SK-N-SH (cell line): ENCODE measurements around the gene GALR2. TPM values are rescaled to one million over a fixed set of nuclear protein-coding genes. Genes with fewer than 3 reads are reported as not detected.

Experiments used
- CTCF ChIA-PET: fragments of 300-600, 350-600 bp; formaldehyde crosslinking; extraction: SDS; loops from one replicate; lab custom pipeline; 2021; lab: Yijun Ruan, JAX
- POLR2A ChIA-PET: fragments of 350-600 bp; sonication (Branson Sonifier 250); formaldehyde crosslinking; extraction: SDS; loops from one replicate; lab custom pipeline; 2020; ENCODE audit warnings: antibody characterized with exemption, inconsistent platforms; lab: Yijun Ruan, JAX
- DNase-seq: peaks from one replicate; pipeline ENCODE4 v3.0.0; 2012
- H2AFZ ChIP-seq: fragments of 200-600 bp; sonication (generic); 2 replicates; pipeline ENCODE4 v1.8.1; 2016; ENCODE audit warnings: antibody characterized with exemption, mild to moderate bottlenecking, low read depth
- H3F3A ChIP-seq: fragments of 200-600 bp; sonication (generic); replicated peaks from 2 replicates; pipeline ENCODE3; 2016; ENCODE audit warnings: antibody characterized with exemption, mild to moderate bottlenecking; ENCODE audit not compliant: insufficient read depth
- H3K27ac ChIP-seq, 2 experiments: fragments of 200-500 bp in 1 of 2; fragments of 200-600 bp in 1 of 2; sonication (Bioruptor generic) in 1 of 2; sonication (generic), shearing (Covaris generic) in 1 of 2; 2 replicates each; pipeline versions ENCODE4 v1.5.1 to v1.6.1; 2014 to 2016; ENCODE audit warnings: low read depth in 2 of 2, inconsistent platforms in 1 of 2, low read length in 1 of 2, mild to moderate bottlenecking in 1 of 2, mixed read lengths in 1 of 2
- H3K27me3 ChIP-seq: fragments of 200-600 bp; sonication (generic), shearing (Covaris generic); 2 replicates; pipeline ENCODE4 v1.6.1; 2016; ENCODE audit warnings: mixed run types; ENCODE audit not compliant: insufficient read depth
- H3K36me3 ChIP-seq, 2 experiments: fragments of 200-500 bp in 1 of 2; fragments of 200-600 bp in 1 of 2; sonication (Bioruptor generic) in 1 of 2; sonication (generic) in 1 of 2; replicated peaks in 1 of 2; 2 replicates each; pipeline versions ENCODE3 to v1.5.1; 2014 to 2016; ENCODE audit warnings: low read length in 1 of 2, mild to moderate bottlenecking in 1 of 2; ENCODE audit not compliant: insufficient read depth in 2 of 2, control insufficient read depth in 1 of 2
- H3K4me1 ChIP-seq, 2 experiments: fragments of 200-500 bp in 1 of 2; fragments of 200-600 bp in 1 of 2; sonication (Bioruptor generic) in 1 of 2; sonication (generic), shearing (Covaris generic) in 1 of 2; 2 replicates each; pipeline versions ENCODE4 v1.5.1 to v1.6.1; 2014 to 2016; ENCODE audit warnings: low read depth in 1 of 2, low read length in 1 of 2, mixed run types in 1 of 2; ENCODE audit not compliant: insufficient read depth in 2 of 2, control insufficient read depth in 1 of 2
- H3K4me2 ChIP-seq: fragments of 200-600 bp; sonication (generic), shearing (Covaris generic); 2 replicates; pipeline ENCODE4 v1.6.1; 2017; ENCODE audit warnings: mixed run types
- H3K4me3 ChIP-seq, 2 experiments: fragments of 200-500 bp in 1 of 2; fragments of 200-600 bp in 1 of 2; sonication (Bioruptor generic) in 1 of 2; sonication (generic), shearing (Covaris generic) in 1 of 2; 2 replicates each; pipeline versions ENCODE4 v1.5.1 to v1.8.1; 2014 to 2016; ENCODE audit warnings: low read depth in 2 of 2, inconsistent platforms in 1 of 2, low read length in 1 of 2, mild to moderate bottlenecking in 1 of 2, mixed read lengths in 1 of 2, moderate library complexity in 1 of 2
- H3K79me2 ChIP-seq: fragments of 200-600 bp; sonication (generic); 2 replicates; pipeline ENCODE4 v1.8.1; 2017; ENCODE audit warnings: mild to moderate bottlenecking; ENCODE audit not compliant: insufficient read depth
- H3K9ac ChIP-seq: fragments of 200-600 bp; sonication (generic); 2 replicates; pipeline ENCODE4 v1.6.1; 2017; ENCODE audit warnings: mixed run types
- H3K9me2 ChIP-seq: fragments of 200-600 bp; sonication (generic); 2 replicates; pipeline ENCODE4 v1.6.1; 2017; ENCODE audit warnings: mixed run types
- H3K9me3 ChIP-seq: fragments of 200-600 bp; sonication (generic); 2 replicates; pipeline ENCODE4 v1.6.1; 2017; ENCODE audit warnings: mixed run types, mild to moderate bottlenecking, moderate library complexity
- H4K20me1 ChIP-seq: fragments of 200-600 bp; sonication (generic); 2 replicates; pipeline ENCODE4 v1.6.1; 2017; ENCODE audit warnings: mild to moderate bottlenecking, mixed run types; ENCODE audit not compliant: insufficient read depth
- CTCF ChIP-seq: fragments of 200-600 bp; sonication (generic); IDR thresholded peaks from 2 replicates; pipeline ENCODE4 v1.6.1; 2017; ENCODE audit warnings: antibody characterized with exemption, mild to moderate bottlenecking, moderate library complexity
- EZH2phosphoT487 ChIP-seq: fragments of 200-600 bp; sonication (generic); IDR thresholded peaks from 2 replicates; pipeline ENCODE4 v1.6.1; 2017; ENCODE audit warnings: low read depth, mixed run types, mild to moderate bottlenecking, antibody characterized with exemption, moderate library complexity, borderline replicate concordance
- FOSL2 ChIP-seq: IDR thresholded peaks from 2 replicates; pipeline ENCODE4 v1.4.0; 2012; ENCODE audit warnings: low read depth, mild to moderate bottlenecking, moderate library complexity, borderline replicate concordance
- GATA2 ChIP-seq: sonication (generic); formaldehyde crosslinking; IDR thresholded peaks from 2 replicates; pipeline ENCODE4 v1.5.0; 2020; ENCODE audit warnings: mild to moderate bottlenecking, missing genetic modification reagents
- MXI1 ChIP-seq: IDR thresholded peaks from 2 replicates; pipeline ENCODE4 v1.6.1; 2012; ENCODE audit warnings: mild to moderate bottlenecking, low read depth, low read length, improper control_type of control experiment
- NFIC ChIP-seq: IDR thresholded peaks from 2 replicates; pipeline ENCODE4 v1.4.0; 2012; ENCODE audit warnings: borderline replicate concordance
- NRF1 ChIP-seq: IDR thresholded peaks from 2 replicates; pipeline ENCODE4 v1.6.1; 2012; ENCODE audit warnings: low read depth, mild to moderate bottlenecking, low read length
- RAD21 ChIP-seq: IDR thresholded peaks from 2 replicates; pipeline ENCODE4 v1.6.1; 2012; ENCODE audit warnings: mild to moderate bottlenecking, low read length
- RXRA ChIP-seq: IDR thresholded peaks from 2 replicates; pipeline ENCODE4 v1.4.0; 2012; ENCODE audit warnings: low read depth, mild to moderate bottlenecking, borderline replicate concordance
- USF2 ChIP-seq: fragments of 150-350 bp; IDR thresholded peaks from 2 replicates; pipeline ENCODE4 v1.6.1; 2017; ENCODE audit warnings: antibody characterized with exemption, low read length, low read depth, borderline replicate concordance
- ZBTB33 ChIP-seq: IDR thresholded peaks from 2 replicates; pipeline ENCODE4 v1.4.0; 2012; ENCODE audit warnings: low read depth, borderline replicate concordance
- WGBS: methylation state at CpG from one replicate; pipeline ENCODE4 v1.1.6; 2017; ENCODE audit warnings: low lambda C conversion rate; 5-methylcytosine and 5-hydroxymethylcytosine counted together
- polyA plus RNA-seq, 3 experiments: library from polyadenylated mRNA; depleted of rRNA; stranded (reverse); fragments of >200 nt; gene quantifications; 2 replicates each; pipeline ENCODE4 v1.2.3, GENCODE V29; 2012

The GALR2 gene
- 0.05 and 0.08 TPM in 2 replicates for polyA plus RNA-seq (2012; rRNA removed)
- polyA plus RNA-seq (2012; cell fraction: cytosol; rRNA removed), result 0.03 TPM in 2 replicates
- 0.08 and 0.15 TPM in 2 replicates for polyA plus RNA-seq (2012; cell fraction: nucleus; rRNA removed)

GRCh38 chr17:76074390-76075363 is at the start of gene GALR2:
TSS of gene GALR2 (plus strand) at chr17:76074781. CDS start at chr17:76074884, 103 bp downstream.
- Histone ChIP-seq H3F3A (peaks cover 5% of the 10 kb centered on the region), H3K36me3 (peaks cover 0 to 7% of the 10 kb centered on the region in 2 experiments), H2AFZ (no peak within 1 kb of the TSS)
- TF ChIP-seq GATA2 (no peak), RXRA (no peak), ZBTB33 (no peak), EZH2phosphoT487 (peak; percentile 11; the same call in 1 of the 2 replicates)
- TF ChIP-seq, all 33 proteins: peak for 1
- Histone ChIP-seq H3K4me3 (no peak within 1 kb of the TSS; a peak in 1 of 4 replicates), H3K9me3 (no peaks in the 10 kb centered on the region), H3K9ac (no peak within 1 kb of the TSS), H3K27me3 (peaks cover 63% of the 10 kb centered on the region), H3K4me1 (peaks cover 0 to 30% of the 10 kb centered on the region in 2 experiments; a peak in 3 of 4 replicates), H3K27ac (no peak within 1 kb of the TSS), H3K9me2 (no peaks in the 10 kb centered on the region), H3K79me2 (peaks cover 34% of the 10 kb centered on the region), H3K4me2 (peak within 1 kb of the TSS; percentile 55; the same call in 1 of the 2 replicates), H4K20me1 (peaks cover 14% of the 10 kb centered on the region; the same call in 1 of the 2 replicates)
- 11% methylated on average over 66 of the region's 92 CpGs for WGBS
- ChIA-PET POLR2A (no interaction called here), CTCF (interaction anchor here (0.6 to 7.8 kb wide), 11 partner anchors 8 to 204 kb away, joined by 3 to 64 read pairs (median 3); no protein-coding TSS in a partner anchor)
- peak; percentile 75 for DNase-seq

- no peak overlapping the region for H3K9ac ChIP-seq
- H3K9me3 ChIP-seq, result no peaks in the 10 kb centered on the region
- no peaks in the 10 kb centered on the region for H3K9me2 ChIP-seq
- no peak overlapping the region for H3K4me3 ChIP-seq
- H4K20me1 ChIP-seq, result no peaks in the 10 kb centered on the region
- no peaks in the 10 kb centered on the region for H3K36me3 ChIP-seq
- no peaks in the 10 kb centered on the region for H3K79me2 ChIP-seq
- ChIA-PET CTCF (interaction anchor here (0.7 to 1.6 kb wide), 5 partner anchors 11 to 255 kb away, joined by 3 to 14 read pairs (median 4); partner anchors contain the start of gene CDK3), POLR2A (no interaction called here)
- no peak overlapping the region for H3K4me2 ChIP-seq
- peaks cover 14% of the 10 kb centered on the region for H3F3A ChIP-seq
- TF ChIP-seq FOSL2 (no peak), RXRA (no peak), CTCF (no peak), MXI1 (no peak), RAD21 (no peak), NFIC (no peak), USF2 (no peak), NRF1 (no peak), GATA2 (no peak)
- H3K27ac ChIP-seq, result no peak overlapping the region
- H3K27me3 ChIP-seq, result no peaks in the 10 kb centered on the region
- no peak for DNase-seq
- peaks cover 9 to 13% of the 10 kb centered on the region in 2 experiments; a peak in 3 of 4 replicates for H3K4me1 ChIP-seq
- no peak overlapping the region for H2AFZ ChIP-seq
- 81% methylated on average over 12 of the region's 12 CpGs for whole genome bisulfite sequencing
These were observed 49.3 kb upstream of the GALR2 start for GRCh38 chr17:76025294-76025693.
